ENCODE data around the gene RGS12. TPM values are rescaled to one million over a fixed set of nuclear protein-coding genes. Genes with fewer than 3 reads are reported as not detected.

Gene RGS12
- total and polyA plus RNA-seq, 2 of the 8 experiments (the other 6 are each of a cell fraction or from before 2014, with no cell fraction given): 6.0 to 16.4 TPM

- no peak overlapping the region for H2BK12ac ChIP-seq (ENCODE audit: low read depth, low read length)
- H3K4me2 ChIP-seq (ENCODE audit: insufficient read depth in 1 of 2, low read depth in 2 of 2, low read length in 2 of 2): peak overlapping the region; percentile 75 to 96
- no peak overlapping the region for H4K8ac ChIP-seq (ENCODE audit: extremely low read depth, insufficient read depth, low read length)
- no peak overlapping the region for H3K56ac ChIP-seq (replicated peaks; ENCODE audit: insufficient read length, low read depth, low read length)
- H4K20me1 ChIP-seq (replicated peaks in 1 of 2; ENCODE audit: control insufficient read depth in 1 of 2, insufficient read depth in 2 of 2, low read length in 2 of 2): peaks cover 2 to 8% of the 10 kb centered on the region in 2 experiments
- ChIA-PET POLR2A (ENCODE audit: partially characterized antibody) (interaction anchor here (0.9 to 1.0 kb wide), 2 partner anchors 27 to 242 kb away, joined by 3 read pairs; no protein-coding TSS in a partner anchor), CTCF (ENCODE audit: partially characterized antibody) (interaction anchor here (1.1 to 5.1 kb wide), 3 partner anchors 15 to 26 kb away, joined by 3 to 31 read pairs (median 5); no protein-coding TSS in a partner anchor)
- peak overlapping the region in 2 of 4 experiments; percentile 9 to 13; a peak in 3 of 7 replicates for H3K9ac ChIP-seq (replicated peaks in 1 of 4; ENCODE audit: extremely low read depth in 1 of 4, low read depth in 3 of 4, low read length in 3 of 4)
- H3K4me1 ChIP-seq (replicated peaks in 1 of 4; ENCODE audit: control insufficient read depth in 3 of 4, insufficient read depth in 4 of 4, low read length in 3 of 4): peaks cover 0 to 23% (median 11%) of the 10 kb centered on the region in 4 experiments; a peak in 5 of 7 replicates
- no peak overlapping the region for H3K23ac ChIP-seq (ENCODE audit: insufficient read length)
- peaks cover 15% of the 10 kb centered on the region; the same call in 1 of the 2 replicates for H3K23me2 ChIP-seq (ENCODE audit: low read depth, low read length)
- H2BK20ac ChIP-seq (ENCODE audit: low read length): no peak overlapping the region
- FAIRE-seq (no peak), DNase-seq (ENCODE audit: low read depth in 1 of 2, low spot score in 2 of 2) (peak in 1 of 2 experiments; percentile 66)
- H3K36me3 ChIP-seq (ENCODE audit: control insufficient read depth in 2 of 4, insufficient read depth in 4 of 4, low read length in 3 of 4): no peaks in the 10 kb centered on the region
- no peak overlapping the region for H2BK120ac ChIP-seq (replicated peaks; ENCODE audit: low read depth, low read length)
- H3K4ac ChIP-seq (replicated peaks; ENCODE audit: insufficient read length, low read depth, low read length): no peak overlapping the region
- H2BK5ac ChIP-seq (ENCODE audit: low read depth, low read length): no peak overlapping the region
- no peak overlapping the region for H4K91ac ChIP-seq (replicated peaks; ENCODE audit: insufficient read length, low read length)
- H3K79me1 ChIP-seq (ENCODE audit: low read depth, low read length): no peaks in the 10 kb centered on the region
- peak overlapping the region; percentile 78 for H3K18ac ChIP-seq (ENCODE audit: extremely low read depth, low read length)
- H3K4me3 ChIP-seq (ENCODE audit: extremely low read depth in 1 of 4, insufficient read depth in 2 of 4, low read depth in 3 of 4, low read length in 4 of 4): peak overlapping the region; percentile 37 to 72 (median 66)
- H3K27me3 ChIP-seq (replicated peaks in 1 of 4; ENCODE audit: control insufficient read depth in 3 of 4, extremely low read depth in 1 of 4, insufficient read depth in 3 of 4, low read length in 3 of 4): peaks cover 0 to 12% (median 1%) of the 10 kb centered on the region in 4 experiments; a peak in 3 of 7 replicates
- no peak overlapping the region for H3K27ac ChIP-seq (ENCODE audit: low read depth, low read length)
- H2BK15ac ChIP-seq (ENCODE audit: low read length): no peak overlapping the region
- no peak overlapping the region for H4K5ac ChIP-seq (ENCODE audit: insufficient read length, low read depth, low read length)
- no peaks in the 10 kb centered on the region for H3K9me3 ChIP-seq (ENCODE audit: insufficient read depth in 2 of 2, low read depth in 1 of 2, low read length in 1 of 2)
- H2AK5ac ChIP-seq (ENCODE audit: low read depth, low read length): no peak overlapping the region
- H3K79me2 ChIP-seq (ENCODE audit: control insufficient read depth in 1 of 2, insufficient read depth in 2 of 2, low read length in 2 of 2): no peaks in the 10 kb centered on the region; a peak in 2 of 4 replicates
- 1% methylated on average over 40 of the region's 60 CpGs; no CpG with 5 or more reads in 1 of the 2 experiments for WGBS, 2 experiments (ENCODE audit: extremely low coverage in 1 of 2, insufficient coverage in 1 of 2, insufficient read length in 1 of 2, insufficient replicate concordance in 2 of 2, low coverage in 1 of 2, low lambda C conversion rate in 2 of 2, missing lambda C conversion rate in 1 of 2)
- no peak overlapping the region for H3K14ac ChIP-seq (ENCODE audit: insufficient read length)
- peak overlapping the region; percentile 48; the same call in 1 of the 2 replicates for H2AFZ ChIP-seq (ENCODE audit: low read length)
- TF ChIP-seq ASH2L (IDR thresholded peaks at IDR 0.05; ENCODE audit: low read length): no peak
- no peak for TF ChIP-seq SIRT6 (IDR thresholded peaks at IDR 0.05; ENCODE audit: low read length)
- TF ChIP-seq TEAD4 (IDR thresholded peaks at IDR 0.05; ENCODE audit: low read depth, low read length): no peak
- TF ChIP-seq HDAC6 (IDR thresholded peaks at IDR 0.05; ENCODE audit: low read depth, low read length): no peak
- no peak for TF ChIP-seq POU5F1 (IDR thresholded peaks at IDR 0.05; ENCODE audit: low read depth, low read length)
- TF ChIP-seq SUZ12 (IDR thresholded peaks at IDR 0.05; ENCODE audit: low read length): peak; percentile 58
- TF ChIP-seq SP4 (IDR thresholded peaks at IDR 0.05; ENCODE audit: low read length): 0 out of 2 replicates have a peak, but pooled peaks have one; percentile 15
- no peak for TF ChIP-seq ZNF274 (IDR thresholded peaks at IDR 0.05; ENCODE audit: borderline replicate concordance, extremely low read depth, low read length)
- no peak for TF ChIP-seq RAD21 (IDR thresholded peaks at IDR 0.05 in 1 of 2, conservative IDR thresholded peaks at IDR 0.05 in 1 of 2; ENCODE audit: low read depth in 2 of 2, low read length in 2 of 2)
- TF ChIP-seq RFX5 (IDR thresholded peaks at IDR 0.05; ENCODE audit: borderline replicate concordance, low read depth, low read length): no peak
- no peak for TF ChIP-seq JUND (IDR thresholded peaks at IDR 0.05; ENCODE audit: low read length)
- TF ChIP-seq CREB1 (IDR thresholded peaks at IDR 0.05): no peak
- TF ChIP-seq POLR2A (IDR thresholded peaks at IDR 0.05; ENCODE audit: control extremely low read depth in 1 of 2, low read depth in 2 of 2, low read length in 2 of 2): no peak
- no peak for TF ChIP-seq EP300 (IDR thresholded peaks at IDR 0.05; ENCODE audit: borderline replicate concordance in 1 of 2, low read depth in 2 of 2, low read length in 2 of 2)
Measured at GRCh38 chr4:3291969-3292570, 751 bp upstream of the RGS12 start.

Data from H1 (cell line).